Adrenal gland (tissue), 5 donors: ENCODE results near the gene ZNF292.

Source experiments
- CTCF ChIP-seq, 6 experiments: fragments of 450-650 bp in 4 of 6; fragments of 200-600 bp in 2 of 6; sonication (generic) in 1 of 6; IDR thresholded peaks; 1 replicate in 5 of 6; 2 replicates in 1 of 6; pipeline versions ENCODE4 v1.5.1 to v1.8.0; 2016 to 2021; ENCODE audit warnings: antibody characterized with exemption in 6 of 6, mild to moderate bottlenecking in 2 of 6, moderate library complexity in 1 of 6
- POLR2A ChIP-seq, 2 donors: fragments of 450-650 bp; IDR thresholded peaks; one replicate each; pipeline ENCODE4 v1.6.1; 2017; ENCODE audit warnings: antibody characterized with exemption in 2 of 2, mild to moderate bottlenecking in 2 of 2, moderate library complexity in 1 of 2
- donor health status: DM: no; HTN: no; CAD: no.

GRCh38 chr6:87196275-87196842 is 41.0 kb downstream of the ZNF292 start:
- TF ChIP-seq CTCF (IDR thresholded peaks at IDR 0.05) (no peak), POLR2A (IDR thresholded peaks at IDR 0.05) (no peak)
